ENCODE results near the gene FOXRED2. TPM values are rescaled to one million over a fixed set of nuclear protein-coding genes. Genes with fewer than 3 reads are reported as not detected.
"Not testable (repeated sequence)": the region's sequence is repeated elsewhere in the genome, so short reads cannot be mapped to it uniquely, and the experiment has no call there.

FOXRED2 gene
- polyA plus RNA-seq, 1 experiment: 2.4 TPM

- no peaks in the 10 kb centered on the region for H3K9me3 ChIP-seq (ENCODE audit: control insufficient read depth, insufficient read depth, low read length)
- no peak for TF ChIP-seq CTCF (IDR thresholded peaks at IDR 0.05; ENCODE audit: low read depth, low read length)
- POLR2A ChIA-PET: interaction anchor here (1.3 kb wide), 1 partner anchor 9 kb away, joined by 8 read pairs; no protein-coding TSS in a partner anchor
- no peak overlapping the region for H3K27ac ChIP-seq (ENCODE audit: low read depth, low read length)
- H3K4me3 ChIP-seq (ENCODE audit: low read depth, low read length): no peak overlapping the region
- DNase-seq (ENCODE audit: low read depth, low spot score): no peak
- no peaks in the 10 kb centered on the region for H3K27me3 ChIP-seq (ENCODE audit: control insufficient read depth, insufficient read depth, low read length)
- CTCF ChIA-PET: interaction anchor here (1.7 kb wide), 1 partner anchor 336 kb away, joined by 4 read pairs; no protein-coding TSS in a partner anchor
Measured at GRCh38 chr22:36520423-36520822, 13.6 kb upstream of the FOXRED2 start.

- POLR2A ChIA-PET; H3K27me3 ChIP-seq (ENCODE audit: control insufficient read depth, insufficient read depth, low read length); H3K27ac ChIP-seq (ENCODE audit: low read depth, low read length); DNase-seq (ENCODE audit: low read depth, low spot score); H3K4me3 ChIP-seq (ENCODE audit: low read depth, low read length); CTCF ChIA-PET; H3K9me3 ChIP-seq (ENCODE audit: control insufficient read depth, insufficient read depth, low read length): not testable (repeated sequence)
Measured at GRCh38 chr22:36519906-36520305, 13.1 kb upstream of the FOXRED2 start.

- DNase-seq (ENCODE audit: low read depth, low spot score): no peak
- Histone ChIP-seq H3K27ac (ENCODE audit: low read depth, low read length) (no peak overlapping the region), H3K4me3 (ENCODE audit: low read depth, low read length) (no peak overlapping the region), H3K9me3 (ENCODE audit: control insufficient read depth, insufficient read depth, low read length) (no peaks in the 10 kb centered on the region), H3K27me3 (ENCODE audit: control insufficient read depth, insufficient read depth, low read length) (no peaks in the 10 kb centered on the region)
- POLR2A ChIA-PET: no interaction called here
- TF ChIP-seq CTCF (IDR thresholded peaks at IDR 0.05; ENCODE audit: low read depth, low read length): no peak
- CTCF ChIA-PET: no interaction called here
Measured at GRCh38 chr22:36514766-36515165, 7.9 kb upstream of the FOXRED2 start.

- Histone ChIP-seq H3K9me3 (ENCODE audit: control insufficient read depth, insufficient read depth, low read length) (no peaks in the 10 kb centered on the region), H3K27me3 (ENCODE audit: control insufficient read depth, insufficient read depth, low read length) (no peaks in the 10 kb centered on the region), H3K27ac (ENCODE audit: low read depth, low read length) (no peak overlapping the region), H3K4me3 (ENCODE audit: low read depth, low read length) (no peak overlapping the region)
- TF ChIP-seq CTCF (IDR thresholded peaks at IDR 0.05; ENCODE audit: low read depth, low read length): no peak
- ChIA-PET POLR2A (no interaction called here), CTCF (no interaction called here)
- no peak for DNase-seq (ENCODE audit: low read depth, low spot score)
Measured at GRCh38 chr22:36512991-36513390, 6.2 kb upstream of the FOXRED2 start.

- DNase-seq (ENCODE audit: low read depth, low spot score): no peak
- H3K4me3 ChIP-seq (ENCODE audit: low read depth, low read length): no peak overlapping the region
- no peak for TF ChIP-seq CTCF (IDR thresholded peaks at IDR 0.05; ENCODE audit: low read depth, low read length)
- ChIA-PET CTCF (interaction anchor here (3.2 kb wide), 1 partner anchor 262 kb away, joined by 20 read pairs; no protein-coding TSS in a partner anchor), POLR2A (interaction anchor here (0.5 to 1.7 kb wide), 4 partner anchors 9 to 976 kb away, joined by 3 to 8 read pairs (median 6); no protein-coding TSS in a partner anchor)
- H3K27ac ChIP-seq (ENCODE audit: low read depth, low read length): no peak overlapping the region
- H3K9me3 ChIP-seq (ENCODE audit: control insufficient read depth, insufficient read depth, low read length): no peaks in the 10 kb centered on the region
- H3K27me3 ChIP-seq (ENCODE audit: control insufficient read depth, insufficient read depth, low read length): no peaks in the 10 kb centered on the region
Measured at GRCh38 chr22:36512333-36512732, 5.5 kb upstream of the FOXRED2 start.

All from AG04450 (cell line).